Activated CD8-positive, alpha-beta T cell treated with anti-CD3 and anti-CD28 coated beads for 36 hours (primary cell): ENCODE data around the gene MGARP. TPM values are rescaled to one million over a fixed set of nuclear protein-coding genes. Genes with fewer than 3 reads are reported as not detected.
"Not testable (repeated sequence)": the region's sequence is repeated elsewhere in the genome, so short reads cannot be mapped to it uniquely, and the experiment has no call there.

ENCODE experiments used
- ATAC-seq: fragments of 200-7000 bp; cut with Tn5 transposase; one replicate; pipeline ENCODE4 v1.10.0; 2021; ENCODE audit warnings: mild to moderate bottlenecking, moderate library complexity
- CTCF ChIA-PET: fragments of 350-600 bp; sonication (Branson Sonifier 250); formaldehyde crosslinking; loops from one replicate; lab custom pipeline; 2021; ENCODE audit warnings: antibody characterized with exemption; lab: Charles Lee
- POLR2A ChIA-PET: fragments of 350-600 bp; sonication (Branson Sonifier 250); formaldehyde crosslinking; loops from one replicate; lab custom pipeline; 2021; ENCODE audit warnings: antibody characterized with exemption; lab: Charles Lee
- DNase-seq: peaks from one replicate; pipeline ENCODE4 v3.0.0-alpha.2; 2020
- H3K27ac Mint-ChIP-seq: one replicate; pipeline ENCODE4 v1.8.0; 2021; ENCODE audit warnings: mild to moderate bottlenecking, mixed read lengths
- H3K27me3 Mint-ChIP-seq: one replicate; pipeline ENCODE4 v1.8.0; 2021; ENCODE audit warnings: mixed read lengths
- H3K36me3 Mint-ChIP-seq: one replicate; pipeline ENCODE4 v1.8.0; 2021; ENCODE audit warnings: low read depth, mixed read lengths
- H3K4me1 Mint-ChIP-seq: one replicate; pipeline ENCODE4 v1.8.0; 2021; ENCODE audit warnings: low read depth, mixed read lengths
- H3K4me3 Mint-ChIP-seq: one replicate; pipeline ENCODE4 v1.8.0; 2021; ENCODE audit warnings: mild to moderate bottlenecking, moderate library complexity, mixed read lengths
- H3K9me3 Mint-ChIP-seq: one replicate; pipeline ENCODE4 v1.8.0; 2021; ENCODE audit warnings: mixed read lengths
- intact Hi-C: fragments of 100-400 bp; cut with micrococcal nuclease; formaldehyde crosslinking; loops from one replicate; pipeline ENCODE4 v1.10.0; 2022
- total RNA-seq, 2 experiments: library from RNA; stranded (reverse); gene quantifications; one replicate each; pipeline ENCODE4 v1.2.3, GENCODE V29; 2021
- TF ChIP-seq, protein P1 (sequence below): fragments of 200-600 bp; IDR thresholded peaks from one replicate; pipeline ENCODE4 v1.8.0; 2022; ENCODE audit warnings: antibody characterized with exemption, mild to moderate bottlenecking

The MGARP gene
- total RNA-seq, 2 experiments from 2014 or later = 0.22 to 0.32 TPM

DNA sequence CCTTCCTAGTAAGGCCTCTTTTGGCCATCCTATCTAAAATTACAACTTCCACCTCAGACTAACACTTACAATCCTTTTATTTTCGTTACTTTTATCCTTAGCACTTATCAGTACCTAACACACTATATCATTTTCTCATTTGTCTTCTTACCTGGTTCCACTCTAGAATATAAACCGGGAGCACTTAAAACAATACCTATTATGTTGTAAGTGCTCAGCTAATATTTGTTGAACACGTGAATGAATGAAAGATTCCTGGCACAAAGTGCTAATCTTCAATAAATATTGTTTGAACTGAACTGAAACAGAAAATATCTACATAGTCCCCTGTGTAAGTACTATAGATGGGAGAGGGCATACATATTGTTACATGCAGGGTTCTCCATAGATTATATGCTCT lies 14.4 kb downstream of the MGARP start:
- Mint-ChIP-seq H3K4me1 (peaks cover 22% of the 10 kb centered on the region), H3K27me3 (no peaks in the 10 kb centered on the region), H3K9me3 (no peaks in the 10 kb centered on the region), H3K36me3 (no peaks in the 10 kb centered on the region), H3K27ac (no peak overlapping the region), H3K4me3 (no peak overlapping the region)
- TF ChIP-seq, protein P1, sequence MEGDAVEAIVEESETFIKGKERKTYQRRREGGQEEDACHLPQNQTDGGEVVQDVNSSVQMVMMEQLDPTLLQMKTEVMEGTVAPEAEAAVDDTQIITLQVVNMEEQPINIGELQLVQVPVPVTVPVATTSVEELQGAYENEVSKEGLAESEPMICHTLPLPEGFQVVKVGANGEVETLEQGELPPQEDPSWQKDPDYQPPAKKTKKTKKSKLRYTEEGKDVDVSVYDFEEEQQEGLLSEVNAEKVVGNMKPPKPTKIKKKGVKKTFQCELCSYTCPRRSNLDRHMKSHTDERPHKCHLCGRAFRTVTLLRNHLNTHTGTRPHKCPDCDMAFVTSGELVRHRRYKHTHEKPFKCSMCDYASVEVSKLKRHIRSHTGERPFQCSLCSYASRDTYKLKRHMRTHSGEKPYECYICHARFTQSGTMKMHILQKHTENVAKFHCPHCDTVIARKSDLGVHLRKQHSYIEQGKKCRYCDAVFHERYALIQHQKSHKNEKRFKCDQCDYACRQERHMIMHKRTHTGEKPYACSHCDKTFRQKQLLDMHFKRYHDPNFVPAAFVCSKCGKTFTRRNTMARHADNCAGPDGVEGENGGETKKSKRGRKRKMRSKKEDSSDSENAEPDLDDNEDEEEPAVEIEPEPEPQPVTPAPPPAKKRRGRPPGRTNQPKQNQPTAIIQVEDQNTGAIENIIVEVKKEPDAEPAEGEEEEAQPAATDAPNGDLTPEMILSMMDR = no peak
- no peak for ATAC-seq
- intact Hi-C loops = no loop called here
- ChIA-PET CTCF (interaction anchor here (0.6 to 2.8 kb wide), 9 partner anchors 10 to 235 kb away, joined by 3 to 15 read pairs (median 4); partner anchors contain the start of genes MGARP and NAA15), POLR2A (interaction anchor here (0.6 to 2.1 kb wide), 5 partner anchors 9 to 89 kb away, joined by 3 to 8 read pairs (median 4); partner anchors contain the start of genes NAA15 and NDUFC1)
- DNase-seq = no peak

DNA sequence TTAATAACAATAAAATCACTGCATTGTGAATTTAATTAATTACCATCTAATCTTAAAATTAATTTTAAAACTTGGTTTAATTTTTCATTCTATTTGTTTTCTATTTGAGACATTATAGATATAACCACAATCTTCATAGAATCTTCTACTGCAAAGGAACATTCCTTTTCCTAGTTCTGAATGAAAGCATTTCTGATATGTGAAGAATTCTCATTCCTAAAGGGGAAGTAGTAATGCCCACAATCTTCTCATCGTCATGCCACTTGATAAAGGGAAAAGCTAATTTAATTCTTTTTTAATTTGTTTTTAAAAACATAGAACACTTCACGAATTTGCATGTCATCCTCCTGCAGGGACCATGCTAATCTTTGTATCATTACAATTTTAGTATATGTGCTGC lies 23.7 kb downstream of the MGARP start:
- DNase-seq (no peak), ATAC-seq (no peak)
- Mint-ChIP-seq H3K9me3 (no peaks in the 10 kb centered on the region), H3K27me3 (no peaks in the 10 kb centered on the region), H3K4me3 (no peak overlapping the region), H3K4me1 (no peaks in the 10 kb centered on the region), H3K36me3 (no peaks in the 10 kb centered on the region), H3K27ac (no peak overlapping the region)
- intact Hi-C loops = no loop called here
- ChIA-PET POLR2A (interaction anchor here (0.9 to 1.3 kb wide), 2 partner anchors 10 to 39 kb away, joined by 3 to 4 read pairs; no protein-coding TSS in a partner anchor), CTCF (interaction anchor here (1.1 kb wide), 1 partner anchor 25 kb away, joined by 3 read pairs; no protein-coding TSS in a partner anchor)
- TF ChIP-seq, protein P1 = no peak

DNA sequence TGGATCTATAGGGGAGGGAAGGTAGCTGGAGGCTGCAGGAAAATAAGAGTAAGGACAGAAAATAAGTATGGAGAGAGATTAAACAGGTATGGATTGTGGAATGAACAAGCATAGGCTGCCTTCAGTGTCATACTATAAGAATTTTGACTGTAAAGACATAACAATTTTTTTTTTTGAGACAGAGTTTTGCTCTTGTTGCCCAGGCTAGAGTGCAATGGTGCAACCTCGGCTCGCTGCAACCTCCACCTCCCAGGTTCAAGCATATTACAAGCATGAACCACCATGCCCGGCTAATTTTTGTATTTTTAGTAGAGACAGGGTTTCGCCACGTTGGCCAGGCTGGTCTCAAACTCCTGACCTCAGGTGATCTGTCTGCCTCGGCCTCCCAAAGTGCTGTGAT lies 24.4 kb downstream of the MGARP start:
- H3K27ac Mint-ChIP-seq, ATAC-seq, H3K36me3 Mint-ChIP-seq, H3K27me3 Mint-ChIP-seq, H3K4me3 Mint-ChIP-seq, H3K9me3 Mint-ChIP-seq, POLR2A ChIA-PET, intact Hi-C loops, DNase-seq, H3K4me1 Mint-ChIP-seq: not testable (repeated sequence)
- CTCF ChIA-PET = interaction anchor here (1.3 kb wide), 1 partner anchor 11 kb away, joined by 5 read pairs; no protein-coding TSS in a partner anchor

DNA sequence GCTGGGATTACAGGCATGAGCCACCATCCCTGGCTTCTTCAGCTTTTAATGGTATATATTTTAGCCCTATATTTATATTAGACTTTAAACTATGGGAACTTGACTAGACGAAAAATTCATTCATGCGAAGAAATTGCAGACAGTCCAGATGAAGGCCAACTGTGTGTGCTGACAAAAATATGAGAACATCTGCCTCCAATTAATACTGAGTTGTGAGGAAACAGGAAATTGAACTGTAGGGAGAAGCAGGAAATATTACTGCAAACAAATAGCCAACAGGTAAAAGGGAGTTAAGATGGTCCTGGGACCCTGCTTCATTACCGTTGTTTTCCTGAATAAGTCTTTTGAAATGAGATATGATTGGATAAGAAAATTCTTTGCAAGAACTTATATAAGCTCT lies 26.3 kb downstream of the MGARP start:
- Mint-ChIP-seq H3K9me3 (no peaks in the 10 kb centered on the region), H3K4me1 (no peaks in the 10 kb centered on the region), H3K27ac (no peak overlapping the region), H3K4me3 (no peak overlapping the region), H3K36me3 (no peaks in the 10 kb centered on the region), H3K27me3 (no peaks in the 10 kb centered on the region)
- ATAC-seq = no peak
- ChIA-PET POLR2A (no interaction called here), CTCF (interaction anchor here (1.6 kb wide), 1 partner anchor 26 kb away, joined by 4 read pairs; no protein-coding TSS in a partner anchor)
- TF ChIP-seq, protein P1 = no peak
- intact Hi-C loops = no loop called here
- no peak for DNase-seq

DNA sequence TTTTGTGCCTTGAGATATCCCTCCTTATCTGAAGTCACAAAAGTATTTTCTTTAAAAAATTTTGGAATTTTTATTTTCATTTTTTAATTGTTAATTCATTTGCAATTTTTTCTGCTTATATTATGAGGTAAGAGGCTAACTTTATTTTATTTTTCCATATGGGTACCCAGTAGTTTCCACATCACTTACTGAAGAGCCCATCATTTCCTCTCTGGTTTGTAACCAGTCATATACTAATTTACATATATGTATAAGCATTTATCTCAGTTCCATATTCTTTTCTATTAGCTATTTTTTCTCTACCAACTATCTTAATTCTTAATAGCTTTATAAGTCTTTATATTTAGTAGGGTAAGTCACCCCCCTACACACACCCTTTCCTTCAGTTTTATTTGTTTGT lies 27.0 kb downstream of the MGARP start:
- intact Hi-C loops = no loop called here
- DNase-seq (no peak), ATAC-seq (no peak)
- H3K36me3 Mint-ChIP-seq = no peaks in the 10 kb centered on the region
- TF ChIP-seq, protein P1 = no peak
- H3K4me3 Mint-ChIP-seq = no peak overlapping the region
- CTCF ChIA-PET = interaction anchor here (0.6 to 1.6 kb wide), 3 partner anchors 13 to 223 kb away, joined by 3 to 4 read pairs (median 3); no protein-coding TSS in a partner anchor
- no peak overlapping the region for H3K27ac Mint-ChIP-seq
- no peaks in the 10 kb centered on the region for H3K4me1 Mint-ChIP-seq
- POLR2A ChIA-PET = no interaction called here
- H3K27me3 Mint-ChIP-seq = no peaks in the 10 kb centered on the region
- no peaks in the 10 kb centered on the region for H3K9me3 Mint-ChIP-seq
